GM20431 (cell line): ENCODE results near the gene EPHA3.

Experiments
- in situ Hi-C: fragments of 300-500 bp; cut with MseI, MboI; formaldehyde crosslinking; loops from one replicate; pipeline ENCODE4 v1.15.0; 2020; ENCODE audit warnings: low sequenced_read_pairs; ENCODE audit not compliant: unreplicated experiment

Gene EPHA3

GRCh38 chr3:89217148-89217685 is 109.8 kb downstream of the EPHA3 start:
- in situ Hi-C loops, result no loop called here

GRCh38 chr3:89221924-89222323 is 114.5 kb downstream of the EPHA3 start:
- in situ Hi-C loops, result no loop called here

- in situ Hi-C loops, result no loop called here
These were observed 115.8 kb downstream of the EPHA3 start for GRCh38 chr3:89223188-89223587.

- in situ Hi-C loops, result no loop called here
These were observed 119.8 kb downstream of the EPHA3 start for GRCh38 chr3:89227218-89227617.

- in situ Hi-C loops, result no loop called here
These were observed 120.2 kb downstream of the EPHA3 start for GRCh38 chr3:89227634-89228033.

GRCh38 chr3:89232155-89232554 is 124.7 kb downstream of the EPHA3 start:
- in situ Hi-C loops, result no loop called here

GRCh38 chr3:89234620-89235019 is 127.2 kb downstream of the EPHA3 start:
- in situ Hi-C loops, result no loop called here

GRCh38 chr3:89238846-89239245 is 131.4 kb downstream of the EPHA3 start:
- in situ Hi-C loops, result no loop called here

- in situ Hi-C loops, result no loop called here
These were observed 132.4 kb downstream of the EPHA3 start for GRCh38 chr3:89239774-89240173.

GRCh38 chr3:89245612-89246011 is 138.2 kb downstream of the EPHA3 start:
- in situ Hi-C loops, result no loop called here

GRCh38 chr3:89246326-89246725 is 138.9 kb downstream of the EPHA3 start:
- in situ Hi-C loops, result no loop called here

- in situ Hi-C loops, result no loop called here
These were observed 143.3 kb downstream of the EPHA3 start for GRCh38 chr3:89250742-89251141.

GRCh38 chr3:89252016-89252415 is 144.6 kb downstream of the EPHA3 start:
- in situ Hi-C loops, result no loop called here

GRCh38 chr3:89252860-89253259 is 145.4 kb downstream of the EPHA3 start:
- in situ Hi-C loops, result no loop called here

GRCh38 chr3:89256395-89256794 is 149.0 kb downstream of the EPHA3 start:
- in situ Hi-C loops, result no loop called here

- in situ Hi-C loops, result no loop called here
These were observed 149.5 kb downstream of the EPHA3 start for GRCh38 chr3:89256882-89257281.

- in situ Hi-C loops, result no loop called here
These were observed 153.3 kb downstream of the EPHA3 start for GRCh38 chr3:89260721-89261120.

- in situ Hi-C loops, result no loop called here
These were observed 154.3 kb downstream of the EPHA3 start for GRCh38 chr3:89261673-89262072.

- in situ Hi-C loops, result no loop called here
These were observed 155.0 kb downstream of the EPHA3 start for GRCh38 chr3:89262309-89262929.

- in situ Hi-C loops, result no loop called here
These were observed 156.7 kb downstream of the EPHA3 start for GRCh38 chr3:89264037-89264560.

- in situ Hi-C loops, result no loop called here
These were observed 158.7 kb downstream of the EPHA3 start for GRCh38 chr3:89266074-89266473.

GRCh38 chr3:89268059-89268458 is 160.6 kb downstream of the EPHA3 start:
- in situ Hi-C loops, result no loop called here
